ENCODE results near the gene SIAH1.

- TF ChIP-seq, protein P1, sequence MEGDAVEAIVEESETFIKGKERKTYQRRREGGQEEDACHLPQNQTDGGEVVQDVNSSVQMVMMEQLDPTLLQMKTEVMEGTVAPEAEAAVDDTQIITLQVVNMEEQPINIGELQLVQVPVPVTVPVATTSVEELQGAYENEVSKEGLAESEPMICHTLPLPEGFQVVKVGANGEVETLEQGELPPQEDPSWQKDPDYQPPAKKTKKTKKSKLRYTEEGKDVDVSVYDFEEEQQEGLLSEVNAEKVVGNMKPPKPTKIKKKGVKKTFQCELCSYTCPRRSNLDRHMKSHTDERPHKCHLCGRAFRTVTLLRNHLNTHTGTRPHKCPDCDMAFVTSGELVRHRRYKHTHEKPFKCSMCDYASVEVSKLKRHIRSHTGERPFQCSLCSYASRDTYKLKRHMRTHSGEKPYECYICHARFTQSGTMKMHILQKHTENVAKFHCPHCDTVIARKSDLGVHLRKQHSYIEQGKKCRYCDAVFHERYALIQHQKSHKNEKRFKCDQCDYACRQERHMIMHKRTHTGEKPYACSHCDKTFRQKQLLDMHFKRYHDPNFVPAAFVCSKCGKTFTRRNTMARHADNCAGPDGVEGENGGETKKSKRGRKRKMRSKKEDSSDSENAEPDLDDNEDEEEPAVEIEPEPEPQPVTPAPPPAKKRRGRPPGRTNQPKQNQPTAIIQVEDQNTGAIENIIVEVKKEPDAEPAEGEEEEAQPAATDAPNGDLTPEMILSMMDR (optimal IDR thresholded peaks at IDR 0.05 in 1 of 3, IDR thresholded peaks at IDR 0.05 in 1 of 3, conservative IDR thresholded peaks at IDR 0.05 in 1 of 3; ENCODE audit: extremely low read depth in 1 of 3, insufficient read depth in 2 of 3, low read length in 3 of 3) = no peak
- no peak for TF ChIP-seq EZH2 (IDR thresholded peaks at IDR 0.05; ENCODE audit: low read length)
These were observed 66.6 kb downstream of the SIAH1 start for GRCh38 chr16:48318630-48319029.
